ENCODE results near the gene TYSND1. TPM values are rescaled to one million over a fixed set of nuclear protein-coding genes. Genes with fewer than 3 reads are reported as not detected.
"Not testable (repeated sequence)": the region's sequence is repeated elsewhere in the genome, so short reads cannot be mapped to it uniquely, and the experiment has no call there.

Gene TYSND1
- total RNA-seq, 1 donor from 2014 or later = 10.6 TPM

DNA sequence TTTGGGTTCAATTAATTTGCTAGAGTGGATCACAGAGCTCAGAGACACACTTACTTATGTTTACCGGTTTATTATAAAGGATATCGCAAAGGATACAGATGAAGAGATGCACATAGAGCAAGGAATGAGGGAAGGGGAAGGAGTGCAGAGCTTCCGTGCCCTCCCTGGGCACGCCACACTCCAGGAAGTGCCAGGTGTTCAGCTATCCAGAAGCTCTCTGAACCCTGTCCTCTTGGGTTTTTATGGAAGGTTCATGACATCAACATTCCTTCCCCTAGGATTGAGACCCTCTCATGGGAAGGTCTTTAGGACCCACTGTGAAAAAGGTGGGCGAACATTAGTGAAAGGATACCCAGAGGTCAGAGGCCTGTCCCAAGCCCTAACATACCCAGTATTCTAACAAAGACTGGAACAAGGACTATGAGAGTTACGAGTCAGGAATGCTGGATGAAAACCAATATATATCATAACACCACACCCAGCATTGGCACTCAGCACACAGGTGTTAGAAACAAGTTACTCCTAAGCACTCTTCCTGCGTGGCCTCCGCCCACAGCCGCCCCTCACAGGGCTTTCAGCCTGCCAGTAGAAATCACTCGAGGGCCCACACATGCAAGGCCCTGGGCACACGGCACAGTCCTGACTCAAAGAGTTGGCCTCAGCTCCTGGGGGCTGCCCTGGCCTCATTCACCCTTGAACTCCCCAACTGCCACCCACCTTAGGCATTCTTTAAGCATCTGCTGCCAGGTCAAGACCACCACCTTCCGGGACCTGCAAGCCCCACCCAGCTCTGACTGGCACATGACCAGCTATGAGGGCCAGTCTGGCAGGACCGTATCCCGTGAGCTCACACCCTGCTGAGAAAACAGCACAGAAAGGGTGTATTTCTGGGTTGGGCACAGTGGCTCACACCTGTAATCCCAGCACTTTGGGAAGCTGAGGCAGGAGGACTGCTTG, 8.3 kb downstream of the TYSND1 start:
- intact Hi-C loops (cut with DNase I) = no loop called here
- no peak for DNase-seq (ENCODE audit: low spot score)
- ATAC-seq = no peak

DNA sequence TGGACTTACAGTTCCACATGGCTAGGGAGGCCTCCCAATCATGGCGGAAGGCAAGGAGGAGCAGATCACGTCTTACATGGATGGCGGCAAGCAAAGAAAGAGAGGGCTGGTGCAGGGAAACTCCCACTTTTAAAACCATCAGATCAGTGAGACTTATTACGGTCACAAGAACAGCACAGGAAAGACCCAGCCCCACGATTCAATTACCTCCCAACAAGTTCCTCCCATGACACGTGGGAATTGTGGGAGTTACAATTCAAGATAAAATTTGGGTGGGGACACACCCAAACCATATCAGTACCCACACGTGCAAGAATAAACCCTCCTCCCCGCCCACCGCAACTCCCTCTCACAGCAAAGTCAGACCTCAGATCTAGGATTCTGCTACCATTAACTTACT, 9.4 kb downstream of the TYSND1 start:
- intact Hi-C loops (cut with DNase I) = no loop called here
- ATAC-seq = no peak
- DNase-seq (ENCODE audit: low spot score) = no peak

DNA sequence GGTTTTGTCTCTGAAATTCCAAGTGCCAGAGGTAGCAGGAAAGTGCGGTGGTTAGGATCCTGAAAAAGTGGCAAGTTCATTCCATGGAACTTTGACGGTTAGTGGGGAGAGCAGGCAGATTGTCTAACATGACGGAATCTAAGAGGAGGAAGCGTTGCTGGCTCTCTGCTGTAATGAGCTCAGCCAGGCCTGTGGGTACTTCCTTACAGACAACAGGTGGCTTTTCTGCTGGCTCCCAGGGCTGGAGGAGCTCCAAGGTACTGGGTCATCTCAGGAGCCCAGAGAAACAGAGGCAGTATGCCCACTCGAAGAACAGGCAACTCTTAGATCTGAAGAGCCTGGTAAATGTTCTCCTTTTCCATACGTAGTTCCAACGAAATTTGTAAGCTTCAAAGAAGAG, 10.8 kb downstream of the TYSND1 start:
- intact Hi-C loops (cut with DNase I) = no loop called here
- ATAC-seq = no peak
- no peak for DNase-seq (ENCODE audit: low spot score)

DNA sequence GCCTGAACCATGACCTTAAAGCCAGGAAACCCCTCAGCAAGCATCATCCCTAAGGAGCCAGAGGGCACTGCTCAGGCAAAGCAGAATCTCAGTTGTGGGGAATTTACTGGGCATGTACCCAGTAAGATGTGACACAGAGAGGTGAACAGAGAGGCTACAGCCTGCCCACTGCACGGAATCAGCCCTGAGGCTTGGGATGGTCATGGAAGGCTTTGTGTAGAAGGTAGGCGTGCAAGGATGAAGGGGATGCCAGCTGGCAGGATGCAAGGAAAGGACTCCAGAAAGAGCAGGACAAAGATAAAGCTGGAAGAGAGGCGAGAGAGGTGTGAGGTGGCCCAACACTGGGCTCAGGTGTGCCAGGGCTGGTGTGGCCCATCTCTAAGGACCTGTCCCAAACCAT, 11.5 kb downstream of the TYSND1 start:
- ATAC-seq = no peak
- intact Hi-C loops (cut with DNase I) = no loop called here
- DNase-seq (ENCODE audit: low spot score) = no peak

DNA sequence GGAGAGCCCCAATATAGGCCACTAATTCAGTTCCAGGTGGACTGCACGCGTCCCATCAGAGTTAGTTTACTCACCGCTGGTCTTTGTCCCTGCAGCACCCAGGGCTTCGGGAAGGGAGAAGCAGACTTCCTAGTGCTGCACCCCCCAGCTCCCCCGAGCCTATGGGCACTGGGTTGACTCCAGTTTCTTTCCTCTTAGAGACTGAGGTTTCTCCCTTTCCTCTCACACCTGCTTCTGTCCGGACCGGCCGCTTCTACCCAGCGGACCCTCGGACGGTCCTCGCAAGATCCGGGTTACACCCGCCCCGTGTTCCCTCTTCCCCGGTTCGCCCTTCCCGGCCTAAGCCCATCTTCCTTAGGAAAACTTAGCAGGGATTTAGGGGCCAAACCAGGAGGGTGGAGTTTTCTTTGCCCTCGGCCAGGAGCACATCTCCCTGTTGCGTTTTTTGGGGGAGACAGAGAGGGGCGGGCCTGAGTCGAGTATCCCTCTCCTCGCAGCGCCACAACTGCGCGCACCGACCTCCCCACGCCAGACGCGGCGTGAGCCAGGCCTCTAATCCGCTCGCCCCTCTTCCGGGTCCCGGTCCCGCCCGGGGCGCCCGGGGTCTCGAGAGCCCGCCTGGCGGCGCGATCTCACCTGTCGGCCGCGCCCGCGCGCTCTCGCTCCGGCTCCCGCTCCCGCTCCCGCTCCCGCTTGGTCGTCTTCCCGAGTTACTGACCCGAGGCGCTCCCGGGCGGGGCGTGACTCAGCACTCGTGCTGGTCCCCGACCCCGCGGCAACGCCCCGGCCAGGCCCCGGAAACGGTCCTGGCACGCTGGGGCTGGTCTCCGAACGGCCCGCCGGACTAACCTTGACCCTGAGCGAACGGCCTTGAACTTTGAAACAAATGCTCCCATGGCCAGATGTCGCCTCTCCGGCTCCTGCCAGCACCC, 14.1 kb downstream of the TYSND1 start, which contains the start of gene AIFM2:
TSS of gene AIFM2 (minus strand) at position 728 of the 932 bp plus-strand sequence. CDS start 8,741 bp downstream, outside the sequence.
- peak; percentile 84 for ATAC-seq
- intact Hi-C loops (cut with DNase I) = no loop called here
- peak; percentile 81 for DNase-seq (ENCODE audit: low spot score)

DNA sequence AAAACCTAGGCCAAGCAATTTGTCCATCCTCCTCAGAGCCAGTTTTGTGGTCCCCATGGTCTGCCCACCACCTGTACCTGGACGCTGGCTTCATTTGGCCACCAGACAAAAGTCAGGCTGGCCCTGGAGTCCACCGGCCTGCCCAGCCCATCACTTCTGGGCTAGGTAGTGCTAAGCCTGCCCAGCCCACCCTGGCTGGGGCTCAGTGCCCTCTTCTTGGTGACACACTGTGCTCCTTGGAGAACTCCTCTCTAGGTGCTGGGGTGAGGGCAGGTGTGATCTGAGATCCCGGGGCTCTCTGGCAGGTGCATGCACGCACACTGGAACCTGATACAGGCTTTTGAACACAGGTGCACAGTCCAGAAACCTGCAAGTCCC, 15.0 kb downstream of the TYSND1 start:
- ATAC-seq (peak; percentile 23), DNase-seq (ENCODE audit: low spot score) (peak; percentile 55)
- intact Hi-C loops (cut with DNase I) = no loop called here

DNA sequence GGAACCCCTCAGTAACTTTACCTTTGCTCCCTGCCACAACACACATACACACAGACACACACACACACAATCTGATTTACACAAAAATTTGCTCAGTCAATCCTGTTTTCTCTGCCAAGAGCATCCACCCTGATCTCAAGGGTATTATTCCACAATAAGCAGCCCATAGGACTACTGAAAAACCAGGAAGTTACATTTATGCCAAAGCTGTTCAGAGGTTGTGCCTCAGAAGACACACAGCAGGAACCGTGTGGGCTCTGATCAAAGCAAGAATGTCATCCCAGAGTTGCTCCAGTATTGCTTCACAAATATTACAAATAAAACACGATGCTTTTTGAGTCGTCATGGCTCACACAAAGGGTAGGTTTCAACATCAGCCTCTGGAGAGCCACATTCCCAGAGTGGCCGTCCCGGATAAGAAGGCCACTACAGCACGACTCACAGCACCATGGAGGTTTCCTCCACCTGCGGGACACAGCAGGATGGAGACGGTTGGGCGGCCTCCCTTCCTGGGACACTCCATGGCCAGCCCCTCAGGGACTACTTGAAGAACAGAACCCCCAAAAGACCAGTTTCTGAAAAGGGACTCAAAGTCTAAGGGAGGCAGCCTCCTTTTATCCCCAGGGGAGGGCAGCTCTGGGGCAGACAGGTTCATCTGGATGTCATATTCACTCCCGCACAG, 15.5 kb downstream of the TYSND1 start:
- ATAC-seq (peak; percentile 69), DNase-seq (ENCODE audit: low spot score) (peak; percentile 59)
- intact Hi-C loops (cut with DNase I) = no loop called here

DNA sequence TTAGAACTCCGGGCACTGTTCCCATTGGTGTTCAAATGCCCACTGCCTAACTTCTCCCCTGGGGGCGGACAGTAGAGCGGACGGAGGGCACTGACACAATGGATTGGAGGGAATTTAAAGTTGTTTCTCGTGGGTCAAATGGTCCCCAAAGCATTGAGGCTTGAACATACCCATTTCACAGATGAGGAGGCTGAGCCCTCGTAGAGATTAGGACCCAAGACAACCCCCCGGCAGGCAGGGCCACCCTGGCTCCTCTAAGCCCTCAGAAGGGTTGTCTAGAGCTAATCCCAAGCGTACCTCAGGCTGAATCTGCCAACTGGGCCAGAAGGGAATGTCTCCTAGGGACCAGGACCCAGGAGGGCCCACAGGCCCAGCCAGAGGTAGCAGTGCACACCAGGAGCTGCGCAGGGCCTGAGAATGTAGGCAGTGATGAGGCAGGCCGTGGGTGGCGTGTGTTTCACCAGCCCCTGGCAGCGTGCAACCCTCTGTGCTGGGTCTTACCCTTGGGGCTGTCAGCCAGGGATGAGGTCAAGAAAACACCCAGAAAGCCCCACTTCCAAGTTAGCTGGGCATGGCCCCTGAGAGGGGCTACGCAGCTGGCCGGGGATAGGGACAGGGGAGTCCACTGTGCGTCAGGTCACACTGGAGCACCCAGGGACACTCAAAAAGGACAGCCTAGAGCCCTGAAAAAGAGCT, 19.7 kb downstream of the TYSND1 start:
- DNase-seq (ENCODE audit: low spot score) (no peak), ATAC-seq (no peak)
- intact Hi-C loops (cut with DNase I) = no loop called here

DNA sequence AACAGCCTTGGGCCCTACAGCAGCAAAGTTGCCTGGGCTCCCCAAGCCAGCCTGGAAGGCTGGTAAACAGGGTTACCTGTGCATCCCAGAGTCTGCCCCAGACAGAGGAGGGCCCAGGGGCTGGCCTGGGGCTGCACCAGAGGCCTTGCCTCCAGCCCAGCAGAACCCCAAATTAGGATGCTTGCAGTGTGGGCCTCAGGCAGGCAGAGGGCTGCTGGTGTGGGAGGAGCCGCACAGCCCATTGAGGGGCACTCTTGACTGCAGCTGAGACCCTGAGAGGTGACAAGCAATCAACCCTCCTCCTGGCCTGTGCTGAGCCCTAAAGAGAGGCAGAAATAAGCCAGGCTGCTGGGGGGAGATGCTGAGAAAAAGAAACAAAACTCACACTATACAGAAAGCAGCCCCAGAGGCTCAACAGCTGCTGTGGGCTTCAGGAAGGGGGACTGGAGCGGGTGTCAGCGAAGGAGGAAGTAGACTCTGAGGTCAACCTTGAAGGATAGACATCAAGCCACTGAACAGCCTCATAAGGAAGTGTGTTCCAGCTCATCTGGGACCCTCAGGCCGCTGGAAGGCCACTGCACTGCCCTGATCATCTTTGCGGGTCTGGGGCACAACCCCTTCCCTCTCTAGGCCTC, 20.5 kb downstream of the TYSND1 start:
- DNase-seq (ENCODE audit: low spot score) (no peak), ATAC-seq (no peak)
- intact Hi-C loops (cut with DNase I) = no loop called here

DNA sequence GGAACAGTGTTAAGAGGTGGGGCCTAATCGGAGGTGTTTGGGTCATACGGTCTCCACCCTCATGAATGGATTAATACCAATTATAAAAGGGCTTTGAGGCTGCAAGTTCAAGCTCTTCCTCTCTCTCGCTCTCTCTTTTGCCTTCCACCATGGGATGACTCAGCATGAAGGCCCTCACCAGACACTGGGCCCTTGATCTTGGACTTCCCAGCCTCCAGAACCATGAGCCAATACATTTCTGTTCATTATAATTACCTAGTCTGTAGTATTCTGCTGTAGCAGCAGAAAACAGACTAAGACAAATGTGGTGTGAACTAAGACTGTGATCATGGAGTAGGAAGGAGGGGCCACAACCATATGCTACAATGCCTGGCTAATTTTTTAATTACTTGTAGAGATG, 21.6 kb downstream of the TYSND1 start:
- ATAC-seq (no peak), DNase-seq (ENCODE audit: low spot score) (no peak)
- intact Hi-C loops (cut with DNase I) = no loop called here

DNA sequence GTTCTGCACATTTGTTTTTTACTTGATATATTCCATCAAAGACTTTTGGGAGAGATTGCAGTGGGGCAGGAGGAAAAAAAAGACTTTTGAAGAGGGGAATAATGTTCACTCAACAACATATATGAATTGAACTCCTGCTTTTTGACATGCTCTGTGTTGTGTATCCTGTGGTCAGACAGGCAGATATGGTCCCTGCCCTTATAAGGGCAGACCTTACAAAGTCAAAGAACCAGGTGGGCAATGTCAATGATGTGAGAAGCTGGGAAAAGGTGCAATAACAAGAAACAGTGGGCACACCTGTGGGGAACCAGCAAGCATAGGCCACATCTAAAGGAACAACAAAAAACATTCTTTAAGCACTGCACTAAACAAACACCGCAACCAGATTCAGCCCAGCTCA, 22.1 kb downstream of the TYSND1 start:
- no peak for DNase-seq (ENCODE audit: low spot score)
- intact Hi-C loops (cut with DNase I) = no loop called here
- ATAC-seq = no peak

DNA sequence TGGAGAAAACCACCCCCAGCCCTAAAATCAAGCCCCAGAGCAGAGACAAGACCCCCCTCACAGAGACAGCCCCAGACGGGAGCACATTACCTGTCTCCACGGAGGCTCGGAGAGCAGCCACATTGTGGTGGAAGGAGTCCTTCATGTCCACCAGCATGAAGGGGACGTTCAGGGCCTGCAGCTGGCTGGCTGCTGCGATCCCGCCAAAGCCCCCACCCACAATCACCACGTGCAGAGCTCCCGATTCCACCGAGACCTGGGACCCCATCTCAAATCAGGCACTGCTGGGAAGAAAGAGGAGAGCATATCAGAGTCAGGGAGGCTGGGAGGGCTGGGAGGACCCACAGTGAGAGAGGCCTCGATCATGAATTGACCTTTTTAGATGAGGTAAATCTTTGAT, 22.7 kb downstream of the TYSND1 start:
- no peak for DNase-seq (ENCODE audit: low spot score)
- ATAC-seq = no peak

DNA sequence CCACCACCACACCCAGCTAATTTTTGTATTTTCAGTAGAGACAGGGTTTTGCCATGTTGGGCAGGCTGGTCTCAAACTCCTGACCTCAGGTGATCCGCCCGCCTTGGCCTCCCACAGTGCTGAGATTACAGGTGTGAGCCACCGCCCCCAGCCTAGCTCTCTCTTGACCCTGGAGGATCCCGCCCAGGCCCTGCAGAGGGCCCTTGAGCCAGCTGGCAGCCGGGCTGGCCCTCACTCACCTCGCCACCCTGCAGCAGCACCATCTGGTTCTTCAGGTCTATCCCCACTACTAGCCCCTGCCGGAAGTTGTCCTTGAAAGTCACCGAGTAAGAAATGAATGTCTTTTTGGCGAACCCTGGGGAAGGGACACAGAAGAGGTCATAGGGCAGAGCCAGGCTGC, 23.3 kb downstream of the TYSND1 start:
- ATAC-seq; intact Hi-C loops (cut with DNase I); DNase-seq (ENCODE audit: low spot score): not testable (repeated sequence)

More for the DNA sequence above, 22.7 kb downstream of the TYSND1 start:
- intact Hi-C loops (cut with DNase I) = no loop called here

DNA sequence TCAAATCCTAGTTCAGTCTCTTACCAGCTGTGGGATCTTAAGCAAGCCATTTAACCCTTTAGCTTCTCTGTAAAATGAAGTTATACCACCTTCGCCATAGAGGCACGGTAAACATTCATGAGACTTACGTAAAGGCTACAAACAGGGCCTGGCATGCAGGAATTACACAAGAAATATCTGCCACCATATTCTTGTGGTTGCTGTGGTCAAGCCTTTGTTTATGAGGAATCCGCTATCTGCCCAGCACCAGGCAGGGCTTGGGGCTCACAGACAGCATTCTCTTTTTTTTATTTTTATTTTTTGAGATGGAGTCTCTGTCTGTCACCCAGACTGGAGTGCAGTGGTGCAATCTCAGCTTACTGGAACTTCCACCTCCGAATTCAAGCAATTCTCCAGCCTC, 23.8 kb downstream of the TYSND1 start:
- intact Hi-C loops (cut with DNase I) = no loop called here
- no peak for ATAC-seq
- no peak for DNase-seq (ENCODE audit: low spot score)

DNA sequence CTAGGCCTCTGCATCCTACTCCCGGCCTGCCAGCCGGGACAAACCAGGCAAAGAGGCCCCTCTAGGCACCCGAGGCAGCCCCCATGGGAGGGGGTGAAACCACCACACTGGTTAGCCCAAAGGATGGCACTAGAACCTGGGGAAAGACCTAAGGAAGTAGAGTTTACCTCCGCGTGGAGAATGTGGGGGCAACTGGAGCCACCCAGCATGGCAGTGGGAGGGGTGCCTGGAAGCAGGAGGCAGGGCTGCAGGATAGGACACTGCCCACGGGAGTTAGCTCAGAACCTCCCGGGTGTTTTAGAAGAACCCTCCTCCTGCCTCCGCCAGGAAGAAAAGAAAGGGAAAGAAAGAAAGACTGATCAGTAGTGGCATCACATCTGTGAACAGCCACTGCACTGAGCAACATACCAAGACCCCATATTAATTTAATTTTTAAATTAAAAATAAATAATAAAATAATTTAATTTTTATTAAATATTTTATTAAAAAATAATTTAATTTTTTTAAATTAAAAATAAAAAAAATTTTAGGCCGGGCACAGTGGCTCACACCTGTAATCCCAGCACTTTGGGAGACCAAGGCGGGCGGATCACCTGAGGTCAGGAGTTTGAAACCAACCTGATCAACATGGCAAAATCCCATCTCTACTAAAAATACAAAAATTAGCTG, 25.1 kb downstream of the TYSND1 start:
- DNase-seq (ENCODE audit: low spot score) = no peak
- ATAC-seq = no peak
- intact Hi-C loops (cut with DNase I) = no loop called here

DNA sequence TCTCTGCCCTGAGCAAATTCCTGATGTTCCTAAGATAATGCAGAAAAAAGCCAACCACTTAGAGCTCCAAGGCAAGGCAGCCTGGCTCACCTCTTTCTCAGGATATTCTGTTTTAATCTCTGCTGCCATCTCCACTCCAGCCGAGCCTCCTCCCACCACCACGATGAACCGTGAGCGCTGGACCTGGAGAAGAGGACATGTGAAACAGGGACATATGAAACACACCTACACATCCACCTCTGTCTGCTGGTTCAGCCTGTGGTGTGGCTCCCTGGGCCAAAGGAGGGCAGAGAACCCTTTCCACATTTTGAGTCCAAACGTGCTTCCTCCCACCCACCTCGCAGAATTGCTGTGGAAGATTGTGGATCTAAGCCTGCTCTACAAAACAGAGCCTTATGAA, 26.1 kb downstream of the TYSND1 start:
- DNase-seq (ENCODE audit: low spot score) = no peak
- ATAC-seq = no peak
- intact Hi-C loops (cut with DNase I) = no loop called here

DNA sequence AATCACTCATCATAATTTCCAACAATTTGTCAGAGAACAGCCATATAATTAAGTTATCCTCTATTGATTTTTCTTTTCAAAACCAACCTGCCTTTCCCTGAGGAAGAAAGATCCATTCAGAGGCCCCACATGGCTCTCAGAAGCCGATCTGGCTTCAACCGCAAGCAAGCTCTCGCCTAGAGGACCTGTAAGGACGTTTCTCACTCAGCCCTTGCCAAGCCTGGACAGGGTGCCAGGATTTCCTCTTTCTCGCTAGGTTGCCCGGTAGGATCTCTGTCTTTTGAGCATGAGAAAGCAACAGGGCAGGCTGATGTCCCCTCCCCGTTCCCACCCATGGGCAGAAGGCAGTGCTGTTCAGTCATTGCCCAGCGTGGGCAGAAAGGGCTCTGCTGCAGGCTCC, 26.9 kb downstream of the TYSND1 start:
- ATAC-seq (no peak), DNase-seq (ENCODE audit: low spot score) (no peak)
- intact Hi-C loops (cut with DNase I) = no loop called here

DNA sequence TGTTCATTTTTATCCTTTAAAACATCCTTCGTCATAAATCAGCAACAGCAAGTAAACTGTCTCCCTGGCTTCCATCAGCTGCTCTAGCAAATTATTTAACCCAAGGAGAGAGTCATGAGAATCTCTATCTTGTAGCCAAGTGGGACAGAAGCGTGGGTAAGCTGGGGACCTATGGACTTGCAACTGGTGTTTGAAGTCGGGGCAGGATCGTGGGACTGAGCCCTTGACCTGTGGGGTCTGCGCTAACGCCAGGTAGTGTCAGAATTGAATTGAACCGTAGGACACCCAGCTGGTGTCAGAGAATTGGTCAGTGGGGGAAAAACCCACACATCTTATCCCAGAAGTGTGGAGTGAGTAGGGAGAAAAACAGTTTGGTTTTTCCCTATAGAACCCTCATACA, 27.3 kb downstream of the TYSND1 start:
- ATAC-seq (no peak), DNase-seq (ENCODE audit: low spot score) (no peak)
- intact Hi-C loops (cut with DNase I) = no loop called here
